Fibroblast of peridontal ligament (primary cell): ENCODE results near the gene NEK2.
"Not testable (repeated sequence)": the region's sequence is repeated elsewhere in the genome, so short reads cannot be mapped to it uniquely, and the experiment has no call there.

Source experiments
- DNase-seq: peaks from one replicate; pipeline ENCODE4 v3.0.0-alpha.2; 2010; ENCODE audit errors: extremely low read depth

Gene NEK2

DNA sequence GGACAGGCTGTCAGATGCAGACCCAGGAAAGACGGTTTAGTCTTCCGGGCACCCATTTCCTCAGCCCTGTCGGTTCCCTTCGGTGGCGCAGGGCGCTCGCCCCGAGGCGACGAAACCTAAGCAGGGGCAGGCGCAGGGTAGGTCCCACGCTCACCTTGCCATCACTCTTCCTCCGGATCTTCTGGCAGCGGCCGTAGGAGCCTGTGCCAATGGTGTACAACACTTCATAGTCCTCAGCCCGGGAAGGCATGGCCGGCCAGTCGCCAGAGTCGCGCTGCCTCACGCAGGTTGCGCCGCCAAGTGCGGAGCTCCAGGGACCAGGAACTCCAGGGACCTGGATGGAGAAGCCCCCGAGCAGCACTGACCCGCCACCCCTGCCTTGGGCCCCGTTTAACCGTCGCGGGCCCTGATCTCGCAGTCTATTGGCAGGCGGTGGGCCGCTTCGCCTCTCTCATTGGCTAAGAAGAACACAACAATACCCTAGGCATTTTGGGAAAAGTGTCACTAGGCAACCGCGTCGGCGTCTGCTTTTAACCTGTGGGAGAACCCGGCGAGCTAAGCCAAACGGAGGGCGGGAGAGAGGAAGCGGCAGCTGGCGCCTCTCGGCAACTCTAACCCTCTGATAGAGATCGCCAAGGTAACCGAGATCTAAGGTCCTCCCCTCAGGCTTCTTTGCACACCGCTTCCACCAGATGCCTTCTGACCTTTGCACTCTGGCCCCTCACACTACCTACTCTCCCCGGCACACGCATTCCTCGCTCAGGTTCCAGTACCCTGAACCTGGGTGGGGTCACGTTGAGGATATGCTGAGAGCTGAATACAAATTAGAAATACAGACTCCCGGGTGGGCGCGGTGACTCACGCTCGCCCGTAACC is at the start of gene NEK2:
Gene NEK2, minus strand, starts transcription at position 392 of the 876 bp plus-strand sequence. Its CDS starts 142 bp downstream, at position 250.
- peak; percentile 89 for DNase-seq

DNA sequence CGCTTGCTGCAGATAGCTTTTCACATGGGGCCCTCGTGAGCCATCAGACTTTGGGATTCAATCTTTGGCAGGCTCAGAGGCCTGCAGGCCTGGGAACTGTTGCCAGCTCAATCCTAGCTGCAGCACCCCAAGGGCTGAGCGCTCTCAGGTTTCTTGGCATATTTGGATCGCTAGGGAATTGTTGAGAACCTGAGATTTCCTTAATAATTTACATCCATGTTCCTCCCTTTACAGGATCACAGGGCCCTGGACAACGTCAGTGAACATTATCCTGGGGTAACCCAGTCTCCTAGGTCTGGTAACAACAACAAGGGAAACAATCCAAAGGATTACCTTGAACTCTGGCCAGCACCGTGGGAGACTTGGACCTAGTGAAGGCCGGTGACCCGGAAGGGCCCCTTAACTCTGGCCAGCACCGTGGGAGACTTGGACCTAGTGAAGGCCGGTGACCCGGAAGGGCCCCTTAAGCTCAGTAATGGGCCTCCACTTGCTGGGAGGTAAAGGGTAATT is 49.3 kb upstream of the NEK2 start:
- no peak for DNase-seq

DNA sequence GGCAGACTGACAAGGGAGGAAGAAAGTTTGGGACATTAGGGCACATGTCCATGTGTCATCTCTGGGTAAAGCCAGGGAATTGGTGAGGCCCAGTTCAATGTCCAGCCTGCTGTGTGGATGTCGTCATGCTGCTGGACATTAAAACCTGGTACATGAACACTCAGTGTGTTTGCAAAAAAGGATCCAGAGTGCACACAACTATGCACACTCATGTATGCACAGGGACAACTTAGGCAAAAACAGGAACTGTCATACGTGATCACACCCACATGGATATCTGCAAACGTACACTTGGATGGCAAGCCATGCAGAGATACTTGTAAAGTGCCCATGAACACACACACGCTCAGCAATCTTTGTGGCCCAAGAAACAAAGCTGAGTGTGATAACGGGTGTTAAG is 47.9 kb upstream of the NEK2 start:
- no peak for DNase-seq

DNA sequence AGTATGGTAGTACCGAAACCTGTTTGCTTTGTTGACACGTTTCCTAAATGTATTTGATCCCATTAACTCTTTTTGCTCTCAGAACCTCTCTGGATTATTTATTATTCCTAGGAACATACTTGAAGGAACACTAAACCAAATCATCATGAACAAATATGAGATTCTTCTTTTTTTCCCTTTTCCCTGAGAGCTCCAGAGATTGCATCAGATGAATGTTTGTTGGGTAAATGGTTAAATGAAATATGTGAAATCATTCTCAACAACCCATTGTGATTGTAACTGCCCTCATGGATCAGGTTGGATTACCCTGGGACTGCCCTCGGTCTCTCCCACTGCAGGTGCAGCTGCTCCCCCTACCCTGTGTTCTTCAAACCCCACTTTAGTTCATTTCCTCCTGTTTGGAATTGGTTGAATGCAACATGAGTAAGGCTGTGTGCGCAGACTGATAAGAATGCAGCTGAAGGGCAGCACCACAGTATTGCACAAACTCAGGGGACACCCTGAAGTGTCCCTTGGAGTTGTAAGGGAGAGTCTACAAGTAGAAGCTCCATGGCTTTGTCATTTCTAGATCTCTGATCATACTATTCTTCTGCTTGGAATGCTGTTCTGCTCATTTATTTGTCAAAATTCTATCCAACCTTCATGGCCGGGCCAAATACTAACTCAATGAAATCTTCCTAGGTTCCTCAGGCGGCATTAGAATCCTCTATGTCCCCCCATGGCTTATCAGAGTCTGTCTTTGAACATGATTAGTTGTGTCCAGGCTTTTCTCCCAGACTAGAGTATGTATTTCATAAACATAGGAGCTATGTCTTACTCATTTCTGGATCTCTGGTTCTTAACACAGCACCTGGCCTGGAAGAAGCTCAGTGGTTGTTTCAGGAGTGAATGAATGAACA is 47.1 kb upstream of the NEK2 start:
- DNase-seq = no peak

DNA sequence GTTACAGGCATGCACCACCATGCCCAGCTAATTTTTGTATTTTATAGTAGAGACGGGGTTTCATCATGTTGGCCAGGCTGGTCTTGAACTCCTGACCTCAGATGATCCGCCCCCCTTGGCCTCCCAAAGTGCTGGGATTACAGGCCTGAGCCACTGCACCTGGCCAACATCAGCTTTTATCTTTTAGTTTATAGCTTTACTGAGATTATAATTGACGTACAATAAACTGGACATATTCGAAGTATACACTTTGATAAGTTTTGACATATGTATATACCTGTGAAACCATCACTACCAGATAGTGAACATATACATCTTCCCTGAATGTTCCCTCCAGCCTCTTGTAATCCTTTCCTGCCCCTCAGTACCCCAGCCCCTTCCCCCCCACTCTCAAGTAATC is 41.1 kb upstream of the NEK2 start:
- not testable (repeated sequence) for DNase-seq

DNA sequence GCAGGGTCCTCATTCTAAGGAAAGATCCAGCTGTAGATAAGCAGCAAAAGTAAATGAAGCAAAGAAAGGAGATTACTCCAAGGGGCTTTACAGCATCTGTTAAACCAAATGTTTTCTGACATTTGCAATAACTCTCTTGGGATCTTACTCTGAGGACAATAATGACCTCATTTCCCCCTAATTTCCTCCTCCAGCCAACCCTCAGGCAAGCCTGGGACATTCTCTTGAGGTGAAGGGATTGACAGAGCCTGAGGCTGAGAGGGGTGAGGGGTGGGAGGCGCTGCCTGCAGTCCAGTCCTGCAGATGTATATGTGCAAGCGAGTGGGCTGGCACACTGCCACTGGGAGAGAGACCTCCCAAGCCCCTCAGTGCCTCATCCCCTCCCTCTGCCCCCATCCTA is 40.5 kb upstream of the NEK2 start:
- no peak for DNase-seq

DNA sequence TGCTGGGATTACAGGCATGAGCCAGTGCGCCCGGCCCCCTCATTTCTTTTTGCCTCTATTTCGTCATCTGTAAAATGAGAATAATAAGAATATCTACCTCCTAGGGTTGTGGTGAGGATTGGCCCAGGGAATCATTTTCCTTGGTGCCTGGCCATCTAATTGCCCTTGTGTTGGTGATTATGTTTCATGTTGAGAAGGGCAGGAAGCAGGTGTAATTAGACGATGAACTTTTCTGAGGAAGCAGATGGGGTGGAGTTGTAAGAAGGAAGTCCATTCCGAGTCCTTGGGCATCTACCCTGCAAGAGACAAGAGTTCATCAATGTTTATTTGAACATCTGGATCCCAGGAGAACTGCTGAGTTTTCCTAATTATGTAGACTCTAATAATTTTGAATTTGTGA is 38.7 kb upstream of the NEK2 start:
- DNase-seq = no peak

DNA sequence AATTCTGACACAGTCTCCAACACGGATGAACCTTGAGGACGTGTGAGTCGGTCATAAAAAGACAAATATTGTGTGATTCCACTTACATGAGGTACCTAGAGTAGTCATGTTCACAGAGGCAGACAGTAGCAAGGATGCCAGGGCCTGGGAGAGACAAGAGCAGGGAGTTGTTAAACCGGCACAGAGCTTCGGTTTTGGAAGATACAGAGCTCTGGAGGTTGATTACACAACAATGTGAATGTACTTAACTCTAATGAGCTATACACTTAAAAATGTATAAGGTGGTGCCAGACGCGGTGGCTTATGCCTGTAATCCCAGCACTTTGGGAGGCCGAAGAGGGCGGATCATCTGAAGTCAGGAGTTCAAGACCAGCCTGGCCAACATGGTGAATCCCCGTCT is 37.8 kb upstream of the NEK2 start:
- DNase-seq = no peak

DNA sequence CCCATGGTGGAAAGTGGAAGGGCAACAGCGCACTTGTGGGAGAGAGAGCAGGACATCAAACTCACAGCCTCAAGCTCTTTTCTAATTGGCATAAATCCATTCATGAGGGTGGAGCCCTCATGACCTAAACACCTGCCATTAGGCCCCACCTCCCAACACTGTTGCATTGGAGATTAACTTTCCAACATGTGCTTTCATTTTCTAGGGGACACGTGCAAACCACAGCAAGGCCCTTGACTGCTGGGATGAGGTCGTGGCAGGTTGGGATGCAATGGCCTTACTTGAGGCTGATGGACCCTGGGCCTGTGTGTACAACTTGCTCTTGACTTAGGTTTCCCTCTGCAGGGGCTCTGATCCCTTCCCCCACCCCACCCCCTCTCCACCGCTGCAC is 35.9 kb upstream of the NEK2 start:
- DNase-seq = no peak

DNA sequence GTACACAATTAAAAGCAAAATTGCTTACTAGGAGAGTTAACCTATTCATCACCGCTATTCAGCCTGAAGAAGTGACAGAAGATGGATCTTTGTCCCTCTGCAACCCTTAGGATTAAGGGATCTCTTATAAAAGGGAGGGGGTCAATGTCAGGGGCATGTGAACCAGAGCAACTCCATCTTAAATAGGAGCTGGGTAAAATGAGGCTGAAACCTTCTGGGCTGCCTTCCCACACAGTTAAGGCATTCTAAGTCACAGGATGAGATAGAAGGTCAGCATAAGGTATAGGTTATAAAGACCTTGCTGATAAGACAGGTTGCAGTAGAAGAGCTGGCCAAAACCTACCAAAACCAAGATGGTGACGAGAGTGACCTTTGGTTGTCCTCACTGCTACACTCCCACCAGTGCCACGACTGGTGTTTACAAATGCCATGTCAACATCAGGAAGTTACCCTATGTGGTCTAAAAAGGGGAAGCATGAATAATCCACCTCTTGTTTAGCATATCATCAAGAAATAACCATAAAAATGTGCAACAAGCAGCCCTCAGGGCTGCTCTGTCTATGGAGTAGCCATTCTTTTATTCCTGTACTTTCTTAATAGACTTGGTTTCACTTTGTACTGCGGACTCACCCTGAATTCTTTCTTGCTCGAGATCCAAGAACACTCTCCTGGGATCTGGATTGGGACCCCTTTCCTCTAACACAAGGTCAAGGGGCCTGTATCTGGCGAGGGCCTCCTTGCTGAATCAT is 35.3 kb upstream of the NEK2 start:
- no peak for DNase-seq

DNA sequence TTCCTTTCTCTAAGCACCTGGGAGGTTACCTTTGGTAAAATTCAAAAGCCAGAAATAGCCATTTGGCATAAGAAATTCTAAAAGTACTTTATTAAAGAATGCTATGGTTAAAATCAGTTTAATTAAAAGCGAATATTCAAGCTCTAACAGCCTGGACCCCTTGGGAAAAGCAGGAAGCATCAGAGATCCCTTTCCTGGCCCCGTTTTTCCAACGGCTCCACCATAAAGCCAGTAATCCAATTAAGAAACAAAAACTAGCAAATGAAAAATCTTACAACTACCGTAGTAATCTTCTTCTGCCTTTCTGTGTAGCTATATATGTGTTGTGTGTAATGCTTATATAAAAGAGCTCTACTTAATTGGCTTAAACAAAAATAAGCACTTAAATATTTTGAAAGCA is 33.5 kb upstream of the NEK2 start:
- no peak for DNase-seq

DNA sequence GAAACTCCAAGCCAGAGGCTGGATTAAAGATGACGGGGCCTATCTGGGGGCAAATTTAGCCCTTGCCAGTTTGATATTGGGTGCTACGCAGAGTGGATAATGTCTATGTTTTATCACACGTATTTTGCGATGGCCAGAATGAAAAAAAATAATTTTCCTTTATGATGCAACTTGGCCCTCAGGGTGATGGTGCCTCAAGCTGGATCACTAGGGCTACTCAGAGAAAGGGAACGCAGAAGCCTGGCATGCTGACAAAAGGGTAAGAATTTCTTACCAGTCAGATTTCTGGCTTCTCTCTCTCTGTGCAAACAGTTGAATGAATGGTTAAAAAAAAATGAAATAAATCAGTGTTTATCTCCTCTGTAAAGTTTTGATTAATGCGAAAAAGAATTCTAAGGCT is 32.6 kb upstream of the NEK2 start:
- no peak for DNase-seq

DNA sequence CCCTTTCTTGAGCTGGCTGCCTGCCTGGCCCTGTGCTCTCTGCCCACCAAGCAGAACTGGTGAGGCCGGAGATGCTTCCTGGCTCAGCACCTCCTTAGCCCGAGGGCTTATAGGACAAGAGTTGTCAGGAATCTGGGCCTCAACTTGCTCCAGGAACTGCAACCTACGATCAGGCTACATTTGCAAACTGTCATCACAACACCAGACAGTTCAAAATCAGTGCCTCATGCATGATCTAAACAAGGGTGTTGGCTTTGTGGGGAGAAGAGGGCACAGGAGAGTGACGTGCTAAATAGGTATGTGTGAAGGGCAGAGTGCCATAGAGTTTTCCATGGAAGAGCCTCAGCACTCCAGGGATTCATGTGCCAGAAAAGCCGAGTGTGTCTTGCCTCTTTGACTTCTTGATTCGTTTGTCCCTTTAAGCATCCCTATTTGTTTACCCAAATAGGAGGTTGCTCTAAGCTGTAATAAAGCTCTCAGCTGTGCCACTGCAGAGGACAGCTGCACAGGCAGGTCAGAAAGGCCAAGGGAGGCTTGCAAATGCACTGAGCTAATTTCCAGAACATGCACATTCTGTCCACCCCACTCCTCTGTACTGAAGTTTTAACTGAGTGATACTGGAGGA is 30.2 kb upstream of the NEK2 start:
- no peak for DNase-seq

DNA sequence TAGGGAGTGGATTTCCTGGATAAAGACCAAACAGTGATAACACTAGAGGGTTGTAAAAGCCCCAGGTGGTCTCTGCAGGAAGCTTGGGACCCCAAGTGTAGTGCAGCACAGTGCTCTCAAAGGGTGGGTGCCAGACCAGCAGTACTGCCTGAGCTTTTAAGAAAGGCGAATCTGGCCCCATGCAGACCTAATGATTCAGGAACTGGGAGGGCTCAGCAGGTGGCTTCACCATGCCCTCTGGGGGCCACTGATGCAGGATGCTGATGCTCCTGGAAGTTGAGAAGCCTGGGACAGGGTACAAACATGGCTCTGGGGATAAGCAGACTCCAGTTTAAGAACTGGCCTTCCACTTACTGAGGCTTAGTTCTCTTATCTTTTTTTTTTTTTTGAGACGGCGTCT is 29.1 kb upstream of the NEK2 start:
- no peak for DNase-seq

DNA sequence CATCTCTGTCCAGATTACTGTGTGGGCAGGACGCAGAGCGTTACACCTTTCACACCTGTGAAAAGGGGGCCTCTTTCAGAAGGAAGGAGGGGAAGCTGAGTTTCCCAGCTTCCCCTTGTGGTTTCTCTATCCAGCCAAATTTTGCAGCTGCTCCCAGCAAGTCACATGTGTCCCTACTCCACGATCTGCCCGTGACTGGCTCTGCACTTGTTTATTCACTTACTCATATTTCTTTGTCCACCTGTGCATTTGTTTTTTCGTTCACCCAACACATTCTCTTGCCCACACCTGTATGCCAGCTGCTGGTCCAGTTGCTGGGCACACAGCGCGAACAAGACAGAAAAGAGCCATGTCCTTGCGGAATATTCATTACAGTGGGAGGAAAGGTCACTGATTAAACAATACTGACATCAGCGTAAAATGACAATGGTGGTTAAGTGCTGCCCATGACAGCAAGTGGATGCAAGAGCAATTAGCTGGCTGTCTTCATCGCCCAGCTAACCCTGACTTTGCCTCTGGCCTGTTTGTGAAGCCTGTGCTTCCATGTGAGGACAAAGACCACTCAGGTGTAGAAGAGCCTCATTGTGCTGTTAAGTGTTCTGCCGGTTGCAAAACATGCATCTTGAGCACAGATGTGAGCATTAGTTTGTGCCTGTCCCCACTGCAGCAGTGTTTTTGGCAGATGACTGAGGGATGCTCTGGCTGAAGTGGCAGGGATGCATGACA is 28.6 kb upstream of the NEK2 start:
- DNase-seq = no peak

DNA sequence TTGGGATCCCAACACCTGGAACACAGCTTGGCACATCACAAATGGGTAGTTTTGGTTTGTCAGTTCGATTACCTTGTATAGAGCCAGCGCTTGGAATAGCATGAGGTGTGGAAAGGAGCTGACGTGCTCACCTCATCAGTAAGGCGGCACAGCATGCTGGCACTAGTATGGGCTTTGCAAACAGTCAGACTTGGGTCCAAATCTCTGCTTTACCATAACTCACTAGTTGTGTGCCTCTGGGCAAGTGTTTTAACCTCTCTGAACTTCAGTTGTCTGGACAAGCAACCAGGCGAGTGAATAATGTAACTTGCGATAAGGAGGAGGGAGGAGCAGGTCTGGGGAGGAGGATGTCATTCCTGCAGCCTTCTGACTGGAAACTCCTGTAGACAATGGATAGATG is 26.3 kb upstream of the NEK2 start:
- no peak for DNase-seq

DNA sequence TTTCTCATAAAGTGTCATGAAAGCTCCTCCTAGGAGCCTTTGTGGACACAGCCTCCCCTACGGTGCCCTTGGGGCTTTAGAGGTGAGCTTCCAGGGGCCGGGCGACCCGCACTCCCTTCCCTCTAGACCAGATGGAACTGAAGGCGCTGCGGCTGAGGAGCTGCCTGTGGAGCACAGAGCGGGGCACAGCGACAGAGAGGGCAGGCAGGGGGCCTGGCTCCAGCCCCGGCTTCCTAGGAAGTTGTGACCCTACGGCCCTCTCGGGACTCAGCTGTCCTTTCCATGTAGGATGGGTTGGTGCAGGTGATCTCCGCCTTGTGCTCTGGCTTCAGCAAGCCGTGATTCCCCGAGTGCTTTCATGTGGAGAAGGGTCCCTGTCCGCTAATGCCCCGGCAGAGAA is 23.6 kb upstream of the NEK2 start:
- DNase-seq = no peak

DNA sequence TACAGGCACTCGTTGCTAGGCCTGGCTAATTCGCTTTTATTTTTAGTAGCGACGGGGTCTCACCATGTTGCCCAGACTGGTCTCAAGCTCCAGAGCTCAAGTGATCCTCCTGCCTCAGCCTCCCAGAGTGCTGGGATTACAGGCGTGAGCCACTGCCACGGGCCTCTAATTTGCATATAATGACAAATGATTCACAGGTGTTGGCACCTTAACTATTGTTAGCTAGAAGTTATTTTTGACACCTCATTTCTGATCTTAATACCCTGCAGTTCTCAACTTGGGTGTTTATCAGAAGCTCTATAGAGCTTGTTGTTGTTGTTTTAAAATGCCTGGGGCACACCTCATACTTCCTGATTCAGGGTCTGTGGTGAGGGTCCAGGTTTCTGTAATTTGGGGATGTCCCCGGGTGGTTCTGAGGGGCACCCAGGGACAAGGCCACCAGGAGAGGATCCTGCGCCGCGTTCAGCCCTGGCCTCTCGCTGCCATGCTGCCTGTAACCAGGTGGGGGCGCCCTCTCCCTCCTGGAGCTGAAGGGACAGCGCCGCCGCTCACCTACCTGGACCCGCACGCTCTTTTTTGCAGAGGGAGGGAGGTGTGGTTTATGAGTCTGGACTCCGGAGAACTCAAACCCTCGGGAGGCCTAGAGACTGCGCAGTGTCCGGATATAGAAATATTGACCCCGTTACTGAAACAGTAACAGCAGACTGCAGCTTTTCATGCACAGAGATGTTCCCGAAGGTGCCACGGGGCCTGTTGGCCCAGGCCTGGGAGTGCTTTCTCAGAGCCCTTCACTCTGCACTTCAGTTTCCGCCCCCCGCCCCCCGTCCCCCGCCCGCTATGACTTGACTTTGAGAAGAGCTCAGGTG is 23.0 kb upstream of the NEK2 start:
- peak; percentile 40 for DNase-seq

DNA sequence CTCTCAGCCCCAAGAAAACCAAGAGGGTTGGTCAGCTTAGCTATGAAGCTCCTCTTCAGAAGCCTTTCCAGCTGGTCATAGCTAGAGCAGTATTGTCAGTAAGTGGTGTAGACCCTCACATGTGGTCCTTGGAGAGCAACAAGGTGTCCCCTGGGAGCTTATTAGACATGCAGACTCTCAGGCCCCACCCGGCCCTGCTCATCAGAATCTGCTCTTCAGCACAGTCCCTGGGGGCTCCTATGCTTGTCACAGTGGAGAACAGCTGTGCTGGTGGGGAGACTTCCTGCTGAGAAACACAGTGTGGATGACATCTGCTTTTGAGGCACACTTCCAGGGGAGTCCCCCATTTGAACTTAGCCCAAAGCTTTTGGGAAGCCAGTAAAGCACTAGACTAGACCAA is 21.9 kb upstream of the NEK2 start:
- DNase-seq = no peak
